HG03460 (cell line): Measurements from ENCODE around the gene PCSK6.
"Not testable (repeated sequence)": the region's sequence is repeated elsewhere in the genome, so short reads cannot be mapped to it uniquely, and the experiment has no call there.

Experiments used
- ATAC-seq: cut with Tn5 transposase; IDR thresholded peaks from one replicate; pipeline ENCODE4 v1.9.1; 2021; ENCODE audit not compliant: unreplicated experiment

The PCSK6 gene

DNA sequence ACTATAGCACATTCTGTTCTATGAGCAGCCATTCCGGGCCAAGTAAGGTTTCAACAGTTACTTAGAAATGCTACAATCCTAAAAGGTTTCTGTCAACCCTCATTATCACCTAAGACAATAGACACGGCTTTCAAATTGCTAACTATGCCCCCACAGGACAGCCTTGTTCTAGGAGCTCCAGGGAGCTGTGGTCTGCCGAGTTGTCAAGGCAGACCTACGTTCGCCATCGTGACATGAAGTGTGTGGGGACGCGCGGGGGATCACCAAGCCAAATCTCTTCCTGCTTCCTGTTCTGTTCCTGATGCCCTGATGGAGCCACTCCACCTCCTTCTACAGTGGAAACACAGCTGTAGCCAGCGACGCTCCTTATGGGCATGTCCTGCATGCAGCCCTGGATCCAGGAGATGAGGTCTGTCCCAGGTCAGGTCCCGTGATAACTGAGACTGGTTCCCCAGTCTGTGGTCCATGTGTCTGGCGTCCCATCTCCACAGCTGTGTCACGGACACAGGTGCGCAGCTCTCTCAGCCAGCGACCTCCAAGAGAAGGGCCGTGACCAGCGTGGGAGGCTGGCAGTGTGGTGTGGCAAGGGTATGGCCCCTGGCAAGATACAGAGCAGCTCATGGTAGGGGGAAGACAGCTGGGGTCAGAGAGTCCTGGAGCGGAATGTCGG lies 82.8 kb downstream of the PCSK6 start:
- ATAC-seq: no peak

DNA sequence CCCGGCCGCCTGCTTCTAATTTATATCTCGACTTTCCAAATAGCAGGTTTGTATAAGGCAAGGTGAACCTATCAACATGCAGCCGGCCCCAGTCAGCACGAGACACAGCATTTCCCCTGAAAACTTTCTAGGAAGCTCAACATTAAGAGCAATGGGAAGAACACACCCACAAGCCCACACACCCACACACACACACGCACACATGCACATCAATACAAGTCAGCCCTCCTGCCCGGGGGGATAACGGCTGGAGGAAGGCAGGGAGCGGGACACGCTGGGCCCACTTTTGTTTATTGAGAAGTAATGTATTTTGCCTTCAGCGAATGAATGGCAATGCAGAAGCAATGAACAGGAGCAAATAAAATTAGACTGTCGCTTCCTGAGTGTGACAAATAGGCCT lies 83.5 kb downstream of the PCSK6 start:
- ATAC-seq: no peak

DNA sequence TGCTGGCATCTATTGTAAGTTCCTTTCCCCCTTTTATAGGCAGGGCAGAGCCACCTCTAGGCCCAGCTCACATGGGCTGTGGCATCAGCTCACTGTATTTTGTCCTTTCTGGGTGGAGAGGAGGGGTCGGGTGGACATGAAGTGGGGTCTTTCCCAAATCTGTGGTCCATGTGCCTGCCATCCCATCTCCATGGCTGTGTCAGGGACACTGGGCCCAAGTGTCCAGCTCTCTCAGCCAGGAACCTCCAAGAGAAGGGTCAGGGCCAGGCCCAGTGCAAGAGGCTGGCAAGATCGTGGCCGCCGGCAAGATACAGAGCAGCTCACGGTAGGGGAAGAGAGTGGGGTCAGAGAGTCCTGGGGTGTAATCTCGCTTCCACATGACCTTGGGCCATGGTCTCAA lies 85.3 kb downstream of the PCSK6 start:
- ATAC-seq: no peak

DNA sequence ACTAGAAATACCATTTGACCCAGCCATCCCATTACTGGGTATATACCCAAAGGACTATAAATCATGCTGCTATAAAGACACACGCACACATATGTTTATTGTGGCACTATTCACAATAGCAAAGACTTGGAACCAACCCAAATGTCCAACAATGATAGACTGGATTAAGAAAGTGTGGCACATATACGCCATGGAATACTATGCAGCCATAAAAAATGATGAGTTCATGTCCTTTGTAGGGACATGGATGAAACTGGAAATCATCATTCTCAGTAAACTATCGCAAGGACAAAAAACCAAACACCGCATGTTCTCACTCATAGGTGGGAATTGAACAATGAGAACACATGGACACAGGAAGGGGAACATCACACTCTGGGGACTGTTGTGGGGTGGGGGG lies 86.6 kb downstream of the PCSK6 start:
- ATAC-seq: not testable (repeated sequence)

DNA sequence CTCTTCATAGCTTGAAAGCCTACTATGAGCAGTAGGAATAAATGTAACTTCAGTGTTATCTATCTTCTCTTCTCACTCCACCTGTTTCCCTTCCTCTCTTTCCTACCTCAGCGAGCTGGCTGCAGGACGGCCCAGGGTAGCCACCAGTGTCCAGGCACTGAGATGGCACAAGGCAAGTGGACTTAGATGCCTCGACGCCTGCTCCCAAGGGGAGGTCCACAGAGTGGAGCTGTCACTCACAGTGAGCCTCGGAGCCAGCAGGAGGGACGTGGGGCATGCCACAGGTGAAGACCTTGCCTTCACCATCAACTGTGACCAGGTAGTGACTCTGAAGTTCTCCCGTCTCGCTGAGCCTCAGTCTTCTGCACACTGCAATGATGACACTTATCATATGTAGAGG lies 88.2 kb downstream of the PCSK6 start:
- ATAC-seq: no peak

DNA sequence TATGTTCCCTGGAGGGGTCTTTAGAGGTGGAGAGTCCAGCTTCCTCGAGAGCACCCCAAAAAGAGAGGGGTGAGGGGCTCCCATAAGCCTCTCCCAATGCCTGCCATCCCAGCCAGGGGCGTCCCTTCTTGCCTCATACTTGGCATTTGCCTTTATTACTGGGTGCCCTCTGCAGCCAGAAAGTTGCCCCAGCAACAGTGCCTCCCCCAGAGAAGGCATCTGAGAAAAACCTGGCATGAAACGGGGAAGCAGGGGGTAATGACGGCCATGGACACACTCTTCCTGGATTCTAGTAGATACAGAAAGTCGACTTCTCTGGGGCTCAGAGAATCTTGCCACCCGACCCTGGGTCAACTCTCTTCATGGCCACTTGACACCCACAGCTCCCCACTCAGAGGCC lies 90.1 kb downstream of the PCSK6 start:
- no peak for ATAC-seq

DNA sequence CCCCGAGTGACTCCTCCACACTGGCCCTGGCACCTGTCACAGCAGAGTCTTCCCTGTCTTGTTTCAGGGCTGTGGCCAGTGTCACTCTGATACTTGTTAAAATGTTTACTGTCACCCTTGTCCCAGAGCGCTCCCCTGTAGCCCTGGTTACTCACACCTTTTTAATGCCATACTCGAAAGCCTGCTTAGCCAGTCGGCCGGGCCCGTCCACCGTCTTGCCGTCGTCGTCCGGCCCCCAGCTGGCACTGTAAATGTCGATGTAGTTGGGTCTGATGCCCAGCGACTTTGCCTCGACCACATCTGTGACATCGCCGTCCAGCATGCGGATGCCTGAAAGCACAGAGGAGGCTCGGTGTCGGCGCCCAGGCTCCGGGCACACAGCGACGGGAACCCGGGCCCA lies 91.3 kb downstream of the PCSK6 start:
- no peak for ATAC-seq

DNA sequence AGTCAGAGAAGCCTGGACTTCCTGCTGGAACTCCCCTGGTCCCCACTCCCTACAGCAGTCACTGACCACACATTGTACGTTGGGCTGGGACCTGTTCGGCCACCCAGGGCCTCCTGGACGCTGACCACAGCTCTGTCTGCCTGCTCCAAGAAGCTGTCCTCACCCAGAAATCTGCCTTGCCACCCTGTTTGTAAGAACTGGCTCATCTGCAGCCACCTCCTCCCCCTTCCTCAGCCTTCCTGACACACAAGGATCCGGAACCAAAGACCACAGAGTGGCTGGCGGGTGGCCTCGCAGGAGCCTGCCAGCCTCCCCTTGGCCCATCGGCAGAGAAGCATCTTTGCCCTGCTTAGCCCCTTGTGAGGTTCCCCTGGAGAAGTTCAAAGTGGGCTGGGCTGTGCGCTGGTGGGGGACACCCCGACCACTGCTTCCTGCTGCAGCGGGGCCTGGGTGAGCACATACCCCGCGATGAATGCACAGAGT lies 91.9 kb downstream of the PCSK6 start:
- no peak for ATAC-seq

DNA sequence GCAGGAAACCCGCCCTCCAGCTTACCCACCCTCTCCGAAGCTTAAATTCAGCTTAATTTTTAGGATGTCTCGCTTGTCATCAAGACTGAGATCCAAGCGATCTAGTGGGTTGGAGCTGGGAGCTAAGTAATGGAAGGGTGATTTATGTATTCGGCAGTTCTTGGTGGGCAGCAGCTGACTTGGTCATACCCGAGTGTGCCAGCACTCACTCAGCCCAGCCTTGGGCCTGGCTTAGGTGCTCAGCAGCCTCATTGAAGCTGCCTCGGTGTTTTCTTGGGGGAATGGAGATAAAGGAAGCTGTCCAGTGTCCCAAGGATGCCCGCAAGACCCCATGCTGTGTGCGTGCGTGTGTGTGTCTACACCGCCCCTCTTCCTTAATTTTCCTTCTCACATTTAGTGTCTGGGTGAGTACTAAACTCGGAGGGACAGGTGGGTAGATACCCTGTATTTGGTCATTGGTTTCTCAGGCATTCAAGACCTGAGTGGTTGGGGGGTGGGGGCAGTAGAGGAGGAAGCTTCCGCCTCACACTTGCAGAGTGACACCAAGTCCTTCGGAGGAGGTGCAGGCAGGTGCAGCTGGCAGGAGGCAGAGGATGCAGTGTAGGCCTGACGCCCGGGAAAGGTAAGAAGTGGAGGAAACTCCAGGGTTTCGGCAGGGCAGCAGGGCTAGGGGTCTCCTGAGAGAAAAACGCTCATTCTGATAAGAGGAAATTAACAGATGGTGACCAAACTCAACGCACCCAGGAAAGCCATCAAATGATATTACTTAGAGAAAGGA lies 92.8 kb downstream of the PCSK6 start:
- ATAC-seq: no peak

DNA sequence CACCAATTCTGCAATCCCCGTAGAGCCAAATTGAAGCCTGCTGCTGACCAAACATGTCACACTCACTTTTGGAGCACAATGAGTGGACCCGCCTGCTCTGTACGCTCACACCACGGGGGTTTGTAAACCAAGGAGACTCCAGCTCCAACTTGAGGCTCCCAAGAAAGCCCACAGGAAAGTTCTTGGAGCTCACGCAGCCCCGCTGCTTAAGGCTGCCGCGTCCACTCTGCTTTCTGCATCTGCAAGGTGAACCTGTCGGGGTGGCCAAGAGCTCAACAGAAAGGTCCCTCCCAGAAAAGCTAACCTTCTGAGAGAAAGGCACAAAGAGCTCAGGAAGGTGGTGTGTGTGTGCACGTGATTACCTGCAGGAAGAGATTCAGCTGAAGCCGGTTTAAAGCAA lies 94.9 kb downstream of the PCSK6 start:
- ATAC-seq: no peak

DNA sequence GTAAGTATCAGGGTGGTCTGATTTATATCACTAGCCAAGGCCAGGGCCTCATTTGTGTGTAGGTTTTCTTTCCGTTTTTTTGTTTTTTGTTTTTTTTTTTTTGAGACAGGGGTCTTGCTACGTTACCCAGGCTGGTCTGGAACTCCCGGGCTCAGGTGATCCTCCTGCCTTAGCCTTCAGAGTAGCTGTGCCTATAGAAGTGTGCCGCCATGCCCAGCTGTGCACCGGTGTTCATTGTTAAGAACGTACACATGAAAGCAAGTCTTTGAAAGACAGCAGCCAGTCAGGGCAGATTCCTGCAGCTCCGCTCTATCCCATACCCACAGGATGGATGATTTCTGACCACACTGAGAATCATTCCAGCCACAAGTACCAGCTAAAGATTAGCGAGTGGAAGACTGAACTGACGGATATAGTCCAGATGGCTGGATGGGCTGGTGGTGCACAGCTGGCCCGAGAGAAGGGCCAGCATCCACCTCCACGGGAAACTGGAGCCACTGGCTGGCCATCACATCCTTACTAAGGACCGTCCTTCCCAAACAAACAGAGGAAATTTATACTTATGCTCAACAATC lies 95.4 kb downstream of the PCSK6 start:
- ATAC-seq: no peak

DNA sequence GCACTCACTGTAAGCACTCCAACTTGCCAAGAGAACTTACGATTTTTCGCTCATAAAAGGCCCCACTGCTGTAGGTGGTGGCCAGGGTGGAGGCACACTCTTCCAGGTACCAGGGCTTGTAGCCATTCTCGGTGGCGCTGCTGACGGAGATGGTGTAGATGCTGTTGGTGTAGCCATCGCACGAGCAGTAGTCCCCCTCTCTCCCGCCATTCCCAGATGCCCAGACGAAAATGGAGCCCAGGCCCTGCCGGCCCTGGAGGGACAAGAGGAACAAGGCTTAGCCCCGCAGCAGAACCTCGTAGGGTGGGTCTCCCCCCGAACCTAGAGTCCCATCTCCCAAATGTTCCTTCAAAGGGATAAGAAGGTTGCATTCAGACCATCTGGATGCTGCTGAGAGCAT lies 96.3 kb downstream of the PCSK6 start:
- no peak for ATAC-seq

DNA sequence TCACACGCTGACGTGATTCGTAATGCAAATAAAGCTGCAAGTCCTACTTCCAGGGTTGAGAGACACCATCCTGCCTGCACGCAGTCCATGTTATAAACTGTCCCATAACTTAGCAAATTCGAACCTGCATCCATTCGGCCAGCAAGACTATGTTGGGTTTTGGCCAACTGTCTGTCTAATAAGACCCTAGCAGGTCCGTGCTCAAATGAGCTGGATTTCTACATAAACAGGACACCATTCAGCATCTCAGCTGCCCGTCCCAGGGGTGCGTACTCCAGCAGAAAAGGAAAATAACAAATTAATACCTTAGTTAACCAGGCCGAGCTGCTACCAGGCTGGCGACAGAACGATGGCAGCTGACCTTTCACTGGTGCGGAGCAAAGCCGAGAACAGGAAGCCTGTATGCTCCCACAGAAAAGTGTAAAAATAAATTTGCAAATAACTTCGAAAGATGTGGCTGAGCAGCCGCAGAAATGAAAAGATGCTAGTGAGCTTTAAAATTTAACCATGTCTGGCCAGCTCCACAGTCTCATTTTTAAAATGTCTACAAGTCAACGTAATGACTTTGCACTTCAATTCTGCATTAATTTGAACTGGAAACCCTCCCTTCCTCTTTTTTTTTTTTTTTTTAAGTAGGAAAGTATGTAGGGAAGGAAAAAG lies 97.4 kb downstream of the PCSK6 start:
- ATAC-seq: no peak

DNA sequence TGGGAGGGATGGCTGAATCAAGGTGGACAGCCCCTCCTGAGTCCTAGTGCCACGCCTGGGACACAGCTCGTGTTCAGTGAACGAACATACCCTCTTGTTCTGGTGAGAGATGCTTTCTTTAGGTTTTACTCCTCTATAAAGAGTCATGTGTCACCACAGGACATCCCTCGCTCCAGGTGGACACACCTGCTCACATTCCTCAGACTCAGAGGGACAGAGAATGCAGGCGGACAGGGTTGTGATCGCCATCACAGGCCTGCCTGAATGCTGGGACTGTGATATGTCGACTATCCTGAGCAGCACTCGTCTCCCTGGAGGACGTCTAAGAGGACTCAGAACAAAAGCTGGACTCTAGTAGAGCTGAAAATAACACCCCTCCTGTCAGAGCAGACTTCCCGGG lies 98.1 kb downstream of the PCSK6 start:
- ATAC-seq: no peak

DNA sequence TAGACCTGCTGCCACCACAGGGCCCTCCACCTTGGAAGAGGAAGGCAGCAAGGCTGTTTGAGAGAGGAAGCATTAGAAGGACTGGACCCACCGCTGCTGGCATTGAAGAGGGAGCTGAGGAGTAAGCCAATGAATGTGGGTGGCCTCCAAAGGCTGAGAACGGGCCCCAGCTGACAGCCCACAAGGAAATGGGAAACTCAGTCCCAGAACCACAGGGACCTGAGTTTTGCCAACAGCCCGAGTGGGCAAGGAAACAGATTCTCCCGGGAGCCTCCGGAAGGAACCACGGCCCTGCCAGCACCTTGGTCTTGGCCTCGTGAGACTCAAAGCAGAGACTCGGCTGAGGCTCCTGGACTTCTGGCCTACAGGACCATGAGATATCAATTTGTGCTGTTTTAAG lies 99.0 kb downstream of the PCSK6 start:
- no peak for ATAC-seq

DNA sequence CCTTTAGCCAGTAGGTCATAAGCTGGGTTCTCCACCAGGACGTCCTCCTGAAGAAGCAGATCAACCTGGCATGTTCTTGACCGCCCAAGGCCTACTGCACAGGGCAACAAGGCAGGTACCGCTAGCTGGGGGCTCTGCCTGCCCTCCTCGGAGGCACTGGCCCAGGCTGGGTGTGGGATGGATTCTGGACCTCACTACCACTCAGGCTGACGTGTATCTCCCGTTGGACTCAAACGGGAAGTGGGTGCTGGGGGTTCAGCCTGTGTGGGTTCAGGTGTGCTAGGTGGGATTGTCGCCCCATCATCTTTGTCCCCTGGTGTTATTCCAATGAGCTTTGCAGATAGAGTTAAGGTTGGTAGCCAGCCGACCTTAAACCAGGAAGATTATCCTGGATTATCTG lies 99.4 kb downstream of the PCSK6 start:
- ATAC-seq: no peak

DNA sequence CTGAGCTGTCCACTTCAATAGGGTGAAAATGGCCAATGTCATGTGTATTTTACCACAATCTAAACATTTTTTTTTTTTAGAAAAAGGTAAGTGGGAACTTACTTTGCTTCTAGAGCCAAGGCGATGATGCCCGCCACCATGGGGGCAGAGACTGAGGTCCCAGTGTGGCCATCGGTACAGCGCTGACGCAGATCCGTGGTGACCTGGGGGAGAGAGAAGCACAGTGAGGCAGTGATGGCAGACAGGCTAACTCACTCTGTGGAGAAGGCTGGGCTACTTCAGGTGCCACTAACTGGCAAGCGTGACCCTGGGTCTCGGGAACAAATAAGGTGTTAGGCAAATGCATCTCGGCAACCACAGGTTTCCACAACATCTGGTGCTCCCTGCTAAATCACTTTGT lies 100.1 kb downstream of the PCSK6 start:
- ATAC-seq: no peak

DNA sequence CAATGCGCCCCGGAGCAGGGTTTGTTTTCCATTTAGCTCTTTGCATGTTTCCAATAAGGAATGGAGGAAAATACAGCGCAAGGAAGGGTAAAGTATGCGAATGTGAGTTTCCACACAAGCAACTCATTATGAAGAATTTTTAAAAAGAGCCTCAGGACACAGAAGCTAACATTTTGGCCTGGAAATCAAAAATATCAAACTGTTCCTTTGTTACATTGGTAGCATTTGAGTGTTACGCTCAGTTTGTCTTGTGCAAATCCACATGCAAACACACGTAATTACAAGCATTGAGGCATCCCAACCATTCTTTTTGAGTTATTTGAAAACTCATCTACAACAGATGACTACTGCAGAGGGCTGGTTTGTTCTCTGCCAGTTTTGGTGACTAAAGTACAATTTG lies 101.5 kb downstream of the PCSK6 start:
- ATAC-seq: no peak

DNA sequence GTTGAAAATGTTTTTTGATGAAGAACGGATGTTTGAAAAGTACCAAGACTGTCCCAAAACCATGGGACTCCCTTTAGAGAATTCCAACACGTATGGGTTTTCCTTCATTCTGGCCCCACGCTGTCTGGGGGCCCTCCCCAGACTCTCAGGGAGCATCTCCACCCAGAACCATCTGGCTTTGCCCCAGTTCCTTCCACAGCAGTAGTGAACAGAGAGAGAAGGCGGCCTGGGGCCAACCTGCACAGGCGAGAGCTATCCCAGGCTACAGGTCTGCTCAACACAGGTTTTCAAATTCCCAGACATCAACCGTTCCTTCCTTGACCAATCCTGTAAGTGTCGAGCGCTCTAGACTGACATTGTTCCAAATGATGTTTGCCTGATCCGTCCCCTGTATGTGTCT lies 101.9 kb downstream of the PCSK6 start:
- ATAC-seq: no peak

DNA sequence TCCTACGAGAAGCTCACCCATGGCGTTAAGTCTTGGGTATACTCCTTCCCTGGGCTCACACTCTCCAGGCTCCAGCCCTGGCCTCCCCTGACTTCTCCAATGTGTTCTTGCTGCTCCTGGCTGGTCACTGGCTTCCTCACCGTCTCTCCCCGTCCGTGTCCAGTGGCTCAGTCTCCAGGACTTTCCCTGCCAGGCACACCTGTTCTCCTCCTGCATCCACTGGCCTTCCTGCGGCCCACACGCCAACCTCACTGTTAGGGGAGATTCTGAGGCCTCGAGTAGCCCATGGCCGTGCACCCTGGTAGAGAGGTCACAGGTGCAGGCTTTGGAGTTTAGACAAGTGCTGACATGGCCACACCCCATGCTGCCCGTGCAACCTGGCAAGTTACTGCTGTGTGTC lies 102.5 kb downstream of the PCSK6 start:
- no peak for ATAC-seq

DNA sequence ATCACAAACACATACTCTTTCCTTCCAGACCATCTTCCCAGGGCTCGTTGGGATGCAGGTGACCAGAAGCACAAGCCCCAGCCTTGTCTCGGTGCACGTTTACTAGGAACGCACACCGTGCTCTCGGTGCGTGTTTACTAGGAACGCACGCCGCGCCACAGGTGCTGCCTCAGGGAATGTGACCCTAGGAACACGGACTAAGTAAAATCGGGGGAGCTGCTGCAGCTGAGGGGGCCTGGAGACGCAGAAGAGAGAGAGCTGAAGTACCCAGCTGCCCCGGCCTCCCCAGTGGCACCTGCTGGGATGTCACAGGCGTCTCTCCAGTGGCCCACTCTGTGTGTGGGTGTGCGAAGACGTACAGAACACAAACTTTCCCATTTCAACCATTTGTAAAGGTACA lies 103.5 kb downstream of the PCSK6 start:
- ATAC-seq: no peak

DNA sequence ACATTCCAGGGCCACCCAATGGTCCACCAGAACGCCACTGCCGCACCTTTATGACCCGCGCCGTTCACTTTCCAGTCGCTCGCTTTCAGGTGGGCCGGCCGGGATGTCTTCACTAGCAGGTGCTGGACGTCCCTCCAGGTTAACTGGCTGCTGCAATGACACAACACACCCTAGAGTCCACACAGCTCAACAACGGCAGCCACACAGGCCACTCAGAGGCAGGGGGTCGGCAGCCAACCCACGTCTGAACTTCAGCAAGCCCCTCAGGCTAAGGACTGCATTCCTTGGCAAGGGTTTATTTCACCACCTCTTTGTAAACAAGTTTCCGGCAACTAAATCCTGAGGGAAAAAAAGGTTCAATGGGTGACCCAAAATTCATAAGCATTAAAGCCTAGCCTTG lies 105.2 kb downstream of the PCSK6 start:
- ATAC-seq: no peak
